Ishikawa (cell line): ENCODE data around the gene HOMER2.

Source experiments
- CEBPB ChIP-seq: IDR thresholded peaks from 2 replicates; pipeline ENCODE4 v1.6.1; 2012
- CREB1 ChIP-seq: IDR thresholded peaks from 2 replicates; pipeline ENCODE4 v1.6.1; 2012; ENCODE audit warnings: low read depth
- EGR1 ChIP-seq: IDR thresholded peaks from 2 replicates; pipeline ENCODE4 v1.6.1; 2012
- EP300 ChIP-seq: IDR thresholded peaks from 2 replicates; pipeline ENCODE4 v1.6.1; 2012; ENCODE audit warnings: borderline replicate concordance
- FOXM1 ChIP-seq: IDR thresholded peaks from 2 replicates; pipeline ENCODE4 v1.6.1; 2012; ENCODE audit warnings: low read depth, borderline replicate concordance
- NFIC ChIP-seq: IDR thresholded peaks from 2 replicates; pipeline ENCODE4 v1.6.1; 2012
- RAD21 ChIP-seq: IDR thresholded peaks from 2 replicates; pipeline ENCODE4 v1.6.1; 2012; ENCODE audit warnings: low read depth
- TAF1 ChIP-seq: IDR thresholded peaks from 2 replicates; pipeline ENCODE4 v1.6.1; 2012; ENCODE audit warnings: low read depth, mild to moderate bottlenecking
- TCF12 ChIP-seq: IDR thresholded peaks from 2 replicates; pipeline ENCODE4 v1.6.1; 2012; ENCODE audit warnings: low read depth
- TEAD4 ChIP-seq: IDR thresholded peaks from 2 replicates; pipeline ENCODE4 v1.6.1; 2012
- YY1 ChIP-seq: IDR thresholded peaks from 2 replicates; pipeline ENCODE4 v1.6.1; 2012; ENCODE audit warnings: low read depth
- ZBTB7A ChIP-seq: IDR thresholded peaks from 2 replicates; pipeline ENCODE4 v1.6.1; 2012; ENCODE audit warnings: low read depth
- TF ChIP-seq, protein P1 (sequence below): IDR thresholded peaks from 2 replicates; pipeline ENCODE4 v1.6.1; 2012
- TF ChIP-seq, protein P2 (sequence below): IDR thresholded peaks from 2 replicates; pipeline ENCODE4 v1.6.1; 2012
- TF ChIP-seq, protein P3 (sequence below): IDR thresholded peaks from 2 replicates; pipeline ENCODE4 v1.6.1; 2012; ENCODE audit warnings: low read depth, mild to moderate bottlenecking

HOMER2 gene

DNA sequence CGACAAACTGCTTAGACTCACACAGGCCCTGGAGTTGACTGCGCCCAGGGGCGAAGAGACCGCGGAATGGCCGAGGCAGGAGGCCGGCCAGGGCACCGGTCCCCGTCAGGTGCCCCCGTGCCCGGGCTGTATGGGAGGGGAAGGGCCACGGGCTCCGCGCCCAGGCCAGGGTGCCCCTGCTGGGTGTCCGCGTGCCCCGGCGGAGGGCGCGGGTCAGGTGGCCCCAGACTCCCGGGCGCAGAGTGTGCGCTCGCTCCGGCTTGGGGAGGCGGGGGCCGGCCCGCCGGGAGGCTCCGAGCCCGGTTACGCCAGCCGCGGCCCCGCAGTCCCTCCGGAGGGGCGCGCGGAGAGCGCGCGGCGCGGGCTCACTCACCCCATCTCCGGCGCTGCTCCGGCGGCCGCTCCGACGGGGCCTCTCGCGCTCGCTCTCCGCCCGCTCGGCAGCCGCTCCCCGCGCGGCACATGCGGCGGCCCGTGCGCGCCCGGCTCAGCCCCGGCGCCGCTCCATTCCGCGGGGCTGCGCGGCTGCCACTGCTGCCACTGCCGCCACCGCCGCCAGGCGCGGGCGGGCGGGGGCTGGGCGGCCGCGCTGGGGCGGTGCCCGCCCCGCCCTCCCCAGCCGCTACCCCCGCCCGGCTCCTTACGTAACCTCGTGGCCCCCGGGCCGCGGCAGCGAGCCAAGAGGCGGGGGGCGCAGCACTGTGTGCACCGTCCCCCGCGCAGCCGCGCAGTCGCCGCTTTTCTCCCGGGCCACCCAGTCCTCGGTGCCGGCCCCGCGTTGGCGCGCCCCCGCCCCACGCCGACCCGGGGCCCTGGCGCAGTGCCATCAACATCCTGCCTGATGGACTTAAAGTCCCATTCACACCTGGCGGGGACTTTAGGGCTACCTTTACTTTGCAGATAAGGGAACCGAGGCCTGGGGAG lies at the start of gene HOMER2:
Gene HOMER2, minus strand, starts transcription at position 563 of the 924 bp plus-strand sequence. Its CDS starts 185 bp downstream, at position 378.
- TF ChIP-seq CREB1, result no peak
- TF ChIP-seq RAD21, result no peak
- TF ChIP-seq FOXM1, result no peak
- no peak for TF ChIP-seq EP300
- no peak for TF ChIP-seq YY1
- peak; percentile 84 for TF ChIP-seq NFIC
- TF ChIP-seq, protein P1, sequence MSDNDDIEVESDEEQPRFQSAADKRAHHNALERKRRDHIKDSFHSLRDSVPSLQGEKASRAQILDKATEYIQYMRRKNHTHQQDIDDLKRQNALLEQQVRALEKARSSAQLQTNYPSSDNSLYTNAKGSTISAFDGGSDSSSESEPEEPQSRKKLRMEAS, result no peak
- TF ChIP-seq CEBPB, result peak; percentile 33; the same call in 1 of the 2 replicates
- TF ChIP-seq, protein P2, sequence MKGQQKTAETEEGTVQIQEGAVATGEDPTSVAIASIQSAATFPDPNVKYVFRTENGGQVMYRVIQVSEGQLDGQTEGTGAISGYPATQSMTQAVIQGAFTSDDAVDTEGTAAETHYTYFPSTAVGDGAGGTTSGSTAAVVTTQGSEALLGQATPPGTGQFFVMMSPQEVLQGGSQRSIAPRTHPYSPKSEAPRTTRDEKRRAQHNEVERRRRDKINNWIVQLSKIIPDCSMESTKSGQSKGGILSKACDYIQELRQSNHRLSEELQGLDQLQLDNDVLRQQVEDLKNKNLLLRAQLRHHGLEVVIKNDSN, result no peak
- no peak for TF ChIP-seq TEAD4
- peak; percentile 88; the same call in 1 of the 2 replicates for TF ChIP-seq ZBTB7A
- no peak for TF ChIP-seq TAF1
- TF ChIP-seq EGR1, result peak; percentile 39; the same call in 1 of the 2 replicates

GRCh38 chr15:82999905-83000671 lies 47.6 kb upstream of the HOMER2 start:
- TF ChIP-seq CEBPB (no peak), RAD21 (peak; percentile 80)

DNA sequence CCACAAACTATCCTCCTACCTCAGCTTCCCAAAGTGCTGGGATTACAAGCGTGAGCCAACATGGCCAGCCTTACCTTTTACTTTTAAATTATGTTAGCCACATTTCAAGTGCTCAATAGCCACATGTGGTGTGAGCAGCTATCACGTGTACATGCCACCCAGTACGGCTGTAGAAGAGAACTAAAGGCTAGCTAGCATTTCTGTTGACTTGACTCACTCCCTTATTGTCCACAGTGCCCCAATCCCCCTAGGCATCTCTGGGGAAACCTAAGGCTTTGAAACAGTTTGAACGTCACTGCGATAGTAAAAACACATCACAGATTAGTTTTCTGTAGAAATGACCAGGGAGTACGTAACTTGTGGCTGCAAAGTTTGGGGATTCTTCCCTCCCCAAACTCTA lies 46.9 kb upstream of the HOMER2 start:
- TF ChIP-seq CREB1 (no peak), EP300 (no peak), TCF12 (no peak), RAD21 (no peak), EGR1 (no peak), ZBTB7A (no peak), TEAD4 (no peak), FOXM1 (no peak), CEBPB (no peak), YY1 (no peak), TAF1 (no peak), NFIC (no peak)
- TF ChIP-seq, protein P3, sequence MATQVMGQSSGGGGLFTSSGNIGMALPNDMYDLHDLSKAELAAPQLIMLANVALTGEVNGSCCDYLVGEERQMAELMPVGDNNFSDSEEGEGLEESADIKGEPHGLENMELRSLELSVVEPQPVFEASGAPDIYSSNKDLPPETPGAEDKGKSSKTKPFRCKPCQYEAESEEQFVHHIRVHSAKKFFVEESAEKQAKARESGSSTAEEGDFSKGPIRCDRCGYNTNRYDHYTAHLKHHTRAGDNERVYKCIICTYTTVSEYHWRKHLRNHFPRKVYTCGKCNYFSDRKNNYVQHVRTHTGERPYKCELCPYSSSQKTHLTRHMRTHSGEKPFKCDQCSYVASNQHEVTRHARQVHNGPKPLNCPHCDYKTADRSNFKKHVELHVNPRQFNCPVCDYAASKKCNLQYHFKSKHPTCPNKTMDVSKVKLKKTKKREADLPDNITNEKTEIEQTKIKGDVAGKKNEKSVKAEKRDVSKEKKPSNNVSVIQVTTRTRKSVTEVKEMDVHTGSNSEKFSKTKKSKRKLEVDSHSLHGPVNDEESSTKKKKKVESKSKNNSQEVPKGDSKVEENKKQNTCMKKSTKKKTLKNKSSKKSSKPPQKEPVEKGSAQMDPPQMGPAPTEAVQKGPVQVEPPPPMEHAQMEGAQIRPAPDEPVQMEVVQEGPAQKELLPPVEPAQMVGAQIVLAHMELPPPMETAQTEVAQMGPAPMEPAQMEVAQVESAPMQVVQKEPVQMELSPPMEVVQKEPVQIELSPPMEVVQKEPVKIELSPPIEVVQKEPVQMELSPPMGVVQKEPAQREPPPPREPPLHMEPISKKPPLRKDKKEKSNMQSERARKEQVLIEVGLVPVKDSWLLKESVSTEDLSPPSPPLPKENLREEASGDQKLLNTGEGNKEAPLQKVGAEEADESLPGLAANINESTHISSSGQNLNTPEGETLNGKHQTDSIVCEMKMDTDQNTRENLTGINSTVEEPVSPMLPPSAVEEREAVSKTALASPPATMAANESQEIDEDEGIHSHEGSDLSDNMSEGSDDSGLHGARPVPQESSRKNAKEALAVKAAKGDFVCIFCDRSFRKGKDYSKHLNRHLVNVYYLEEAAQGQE, result no peak
- TF ChIP-seq, protein P1, result no peak

- TF ChIP-seq EP300 (no peak), CREB1 (no peak), ZBTB7A (no peak), FOXM1 (no peak), EGR1 (no peak), TEAD4 (no peak), NFIC (no peak)
- TF ChIP-seq, protein P3, result no peak
These were observed 43.4 kb upstream of the HOMER2 start for GRCh38 chr15:82995938-82996337.

- no peak for TF ChIP-seq FOXM1
- TF ChIP-seq, protein P1, result no peak
- TF ChIP-seq, protein P2, result no peak
- TF ChIP-seq CREB1, result no peak
- no peak for TF ChIP-seq TCF12
- TF ChIP-seq EP300, result no peak
- TF ChIP-seq YY1, result no peak
- TF ChIP-seq TAF1, result no peak
These were observed 42.6 kb upstream of the HOMER2 start for GRCh38 chr15:82995076-82995475.
